K562 (cell line): ENCODE measurements around the gene KCNQ5.

ENCODE experiments used
- ADNP ChIP-seq: fragments of 200-800 bp; sonication (Bioruptor generic); IDR thresholded peaks from 2 replicates; pipeline ENCODE4 v1.6.1; 2016; ENCODE audit warnings: missing genetic modification characterization, missing compliant biosample characterization
- CEBPG ChIP-seq, 3 experiments: fragments of 200-800 bp in 1 of 3; sonication (Bioruptor generic) in 1 of 3; sonication (generic) in 1 of 3; formaldehyde crosslinking in 1 of 3; IDR thresholded peaks in 2 of 3; conservative IDR thresholded peaks in 1 of 3; 2 replicates each; pipeline versions ENCODE4 v1.6.1 to v1.8.0; 2016 to 2022; ENCODE audit warnings: missing compliant biosample characterization in 2 of 3, missing genetic modification characterization in 2 of 3, mild to moderate bottlenecking in 1 of 3, missing genetic modification reagents in 1 of 3
- CTCF ChIP-seq, 3 experiments: IDR thresholded peaks in 2 of 3; conservative IDR thresholded peaks in 1 of 3; 2 replicates each; pipeline ENCODE4 v1.5.1; 2011 to 2012; ENCODE audit warnings: low read length in 3 of 3, mild to moderate bottlenecking in 3 of 3, control low read depth in 2 of 3, improper control_type of control experiment in 1 of 3, inconsistent platforms in 1 of 3, low read depth in 1 of 3, mixed read lengths in 1 of 3, moderate library complexity in 1 of 3; ENCODE audit not compliant: insufficient read depth in 2 of 3
- DACH1 ChIP-seq: fragments of 450-650 bp; IDR thresholded peaks from 2 replicates; pipeline ENCODE4 v1.6.1; 2018; ENCODE audit not compliant: partially characterized antibody
- ELF1 ChIP-seq: fragments of 200-800 bp; sonication (Bioruptor generic); IDR thresholded peaks from 2 replicates; pipeline ENCODE4 v1.6.1; 2016; ENCODE audit warnings: missing genetic modification characterization, missing compliant biosample characterization
- HIVEP1 ChIP-seq: fragments of 250-450 bp; sonication (Bioruptor Pico); IDR thresholded peaks from 2 replicates; pipeline ENCODE4 v1.4.0; 2020; ENCODE audit warnings: mild to moderate bottlenecking
- MXI1 ChIP-seq: IDR thresholded peaks from 2 replicates; pipeline ENCODE4 v1.6.1; 2011; ENCODE audit warnings: low read depth, mild to moderate bottlenecking, improper control_type of control experiment, low read length
- NFIC ChIP-seq: fragments of 450-650 bp; IDR thresholded peaks from 2 replicates; pipeline ENCODE4 v1.6.1; 2017; ENCODE audit warnings: mild to moderate bottlenecking, inconsistent platforms
- PML ChIP-seq: IDR thresholded peaks from 2 replicates; pipeline ENCODE4 v1.6.1; 2012; ENCODE audit warnings: low read length, inconsistent platforms
- REST ChIP-seq, 2 experiments: fragments of 450-650 bp; formaldehyde crosslinking in 1 of 2; IDR thresholded peaks; 2 replicates each; pipeline versions ENCODE4 v1.4.0 to v1.6.1; 2014 to 2020; ENCODE audit warnings: mild to moderate bottlenecking in 2 of 2, borderline replicate concordance in 1 of 2, low read depth in 1 of 2
- SMAD1 ChIP-seq: fragments of 150-350 bp; IDR thresholded peaks from 2 replicates; pipeline ENCODE4 v1.6.1; 2014; ENCODE audit warnings: low read length, low read depth; ENCODE audit not compliant: partially characterized antibody
- ZNF766 ChIP-seq: fragments of 200-800 bp; sonication (Bioruptor generic); conservative IDR thresholded peaks from 2 replicates; pipeline ENCODE4 v1.6.1; 2016; ENCODE audit warnings: missing genetic modification characterization, missing compliant biosample characterization

DNA sequence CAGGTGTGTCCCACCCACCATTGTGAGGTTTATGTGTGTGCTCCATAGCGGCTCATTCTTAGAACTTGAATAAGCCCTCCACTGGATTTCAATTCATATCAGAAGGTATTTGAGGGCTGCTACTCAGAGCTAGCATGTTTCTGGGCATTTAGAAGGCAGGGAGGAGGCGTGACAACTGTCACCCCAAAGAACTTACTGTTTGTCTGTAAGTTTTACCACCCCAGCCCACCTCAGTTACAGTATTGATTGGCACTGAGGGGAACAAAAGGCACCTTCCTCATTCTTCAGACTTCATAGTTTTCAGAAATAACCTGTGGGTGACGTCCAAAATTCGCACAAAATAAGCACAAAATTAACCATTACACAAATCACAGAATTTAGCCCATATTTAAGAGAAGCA is 521.7 kb downstream of the KCNQ5 start:
- TF ChIP-seq CTCF (IDR thresholded peaks at IDR 0.05 in 2 of 3, conservative IDR thresholded peaks at IDR 0.05 in 1 of 3; ENCODE audit: insufficient read depth in 2 of 3, low read depth in 1 of 3, low read length in 3 of 3) (no peak), ADNP (tag) (no peak), ELF1 (tag) (no peak), REST (IDR thresholded peaks at IDR 0.05; ENCODE audit: borderline replicate concordance) (no peak), REST (CRISPR knock-in tag; IDR thresholded peaks at IDR 0.05; ENCODE audit: low read depth) (no peak), DACH1 (no peak), ZNF766 (CRISPR knock-in tag) (no peak), MXI1 (no peak), SMAD1 (no peak), NFIC (no peak), HIVEP1 (CRISPR knock-in tag) (no peak), PML (no peak), CEBPG (CRISPR knock-in tag; IDR thresholded peaks at IDR 0.05) (no peak), CEBPG (tag; conservative IDR thresholded peaks at IDR 0.05 in 1 of 2, IDR thresholded peaks at IDR 0.05 in 1 of 2) (no peak)
